ENCODE data around the gene MNDA. TPM values are rescaled to one million over a fixed set of nuclear protein-coding genes. Genes with fewer than 3 reads are reported as not detected.

The MNDA gene
- 15.9 TPM for total RNA-seq (ENCODE audit: insufficient read depth, low replicate concordance)

- peak; percentile 36 for DNase-seq (ENCODE audit: low spot score)
Measured at GRCh38 chr1:158830904-158831507, at the start of gene MNDA. Gene MNDA, plus strand, starts transcription at chr1:158831351. Its CDS starts 10,803 bp downstream, at chr1:158842154.

GRCh38 chr1:158793604-158794003 lies 37.5 kb upstream of the MNDA start:
- DNase-seq (ENCODE audit: low spot score) = no peak

- no peak for DNase-seq (ENCODE audit: low spot score)
Measured at GRCh38 chr1:158794247-158794646, 36.9 kb upstream of the MNDA start.

- DNase-seq (ENCODE audit: low spot score) = no peak
Measured at GRCh38 chr1:158798531-158798930, 32.6 kb upstream of the MNDA start.

GRCh38 chr1:158799689-158800088 lies 31.5 kb upstream of the MNDA start:
- DNase-seq (ENCODE audit: low spot score) = no peak

- DNase-seq (ENCODE audit: low spot score) = no peak
Measured at GRCh38 chr1:158800526-158800925, 30.6 kb upstream of the MNDA start.

- DNase-seq (ENCODE audit: low spot score) = no peak
Measured at GRCh38 chr1:158801396-158801795, 29.8 kb upstream of the MNDA start.

GRCh38 chr1:158803678-158804077 lies 27.5 kb upstream of the MNDA start:
- DNase-seq (ENCODE audit: low spot score) = no peak

- DNase-seq (ENCODE audit: low spot score) = peak; percentile 93
Measured at GRCh38 chr1:158806916-158807536, 24.1 kb upstream of the MNDA start.

- DNase-seq (ENCODE audit: low spot score) = no peak
Measured at GRCh38 chr1:158809256-158809655, 21.9 kb upstream of the MNDA start.

GRCh38 chr1:158809862-158810261 lies 21.3 kb upstream of the MNDA start:
- DNase-seq (ENCODE audit: low spot score) = peak; percentile 31

- DNase-seq (ENCODE audit: low spot score) = no peak
Measured at GRCh38 chr1:158810311-158810710, 20.8 kb upstream of the MNDA start.

- DNase-seq (ENCODE audit: low spot score) = no peak
Measured at GRCh38 chr1:158812336-158812735, 18.8 kb upstream of the MNDA start.

GRCh38 chr1:158813164-158813563 lies 18.0 kb upstream of the MNDA start:
- DNase-seq (ENCODE audit: low spot score) = no peak

- no peak for DNase-seq (ENCODE audit: low spot score)
Measured at GRCh38 chr1:158814970-158815369, 16.2 kb upstream of the MNDA start.

- no peak for DNase-seq (ENCODE audit: low spot score)
Measured at GRCh38 chr1:158818560-158818959, 12.6 kb upstream of the MNDA start.

GRCh38 chr1:158818975-158819431 lies 12.1 kb upstream of the MNDA start:
- DNase-seq (ENCODE audit: low spot score) = no peak

GRCh38 chr1:158819461-158820443 lies 11.4 kb upstream of the MNDA start:
- DNase-seq (ENCODE audit: low spot score) = peak; percentile 61

- no peak for DNase-seq (ENCODE audit: low spot score)
Measured at GRCh38 chr1:158821723-158822122, 9.4 kb upstream of the MNDA start.

GRCh38 chr1:158830074-158830677 lies 975 bp upstream of the MNDA start:
- no peak for DNase-seq (ENCODE audit: low spot score)

GRCh38 chr1:158833264-158833663 lies 2.1 kb downstream of the MNDA start:
- no peak for DNase-seq (ENCODE audit: low spot score)

GRCh38 chr1:158836038-158836437 lies 4.9 kb downstream of the MNDA start:
- DNase-seq (ENCODE audit: low spot score) = no peak

All from umbilical cord (tissue), 2 donors.